HEK293 (cell line): Measurements from ENCODE around the gene LIPE.

Source experiments
- ATF2 ChIP-seq: fragments of 450-650 bp; formaldehyde crosslinking; IDR thresholded peaks from 2 replicates; pipeline ENCODE4 v1.5.1; 2016; ENCODE audit warnings: missing biosample characterization, missing genetic modification characterization, low read depth
- CTCF ChIP-seq: fragments of 450-650 bp; formaldehyde crosslinking; IDR thresholded peaks from 2 replicates; pipeline ENCODE4 v1.5.1; 2016; ENCODE audit warnings: missing biosample characterization, missing genetic modification characterization
- ZBTB17 ChIP-seq: fragments of 450-650 bp; formaldehyde crosslinking; IDR thresholded peaks from 2 replicates; pipeline ENCODE4 v1.5.1; 2016; ENCODE audit warnings: missing biosample characterization, missing genetic modification characterization
- ZNF37A ChIP-seq: fragments of 450-650 bp; IDR thresholded peaks from 2 replicates; pipeline ENCODE4 v1.5.1; 2018; ENCODE audit warnings: missing biosample characterization, missing genetic modification characterization
- ZNF621 ChIP-seq: fragments of 450-650 bp; formaldehyde crosslinking; IDR thresholded peaks from 2 replicates; pipeline ENCODE4 v1.5.1; 2017; ENCODE audit warnings: missing biosample characterization, missing genetic modification characterization
- ZNF670 ChIP-seq: fragments of 450-650 bp; formaldehyde crosslinking; IDR thresholded peaks from 2 replicates; pipeline ENCODE4 v1.5.1; 2016; ENCODE audit warnings: missing biosample characterization, missing genetic modification characterization, low read depth
- ZNF792 ChIP-seq: fragments of 450-650 bp; formaldehyde crosslinking; IDR thresholded peaks from 2 replicates; pipeline ENCODE4 v1.5.1; 2016; ENCODE audit warnings: missing biosample characterization, missing genetic modification characterization

- TF ChIP-seq CTCF (tag by site-specific recombination) (no peak), ZNF37A (tag by site-specific recombination) (no peak), ATF2 (tag by site-specific recombination) (no peak), ZNF670 (tag by site-specific recombination) (no peak), ZNF792 (tag by site-specific recombination) (no peak), ZNF621 (tag by site-specific recombination) (no peak), ZBTB17 (tag by site-specific recombination) (no peak)
These were observed 46.5 kb upstream of the LIPE start for GRCh38 chr19:42473686-42474085.
